Ovary (tissue), 3 donors: ENCODE data around the gene CCDC149.

Source experiments
- POLR2A ChIP-seq: fragments of 450-650 bp; IDR thresholded peaks from one replicate; pipeline ENCODE4 v1.6.1; 2017; ENCODE audit warnings: antibody characterized with exemption, mild to moderate bottlenecking, moderate library complexity
- TF ChIP-seq, protein P1 (sequence below), 3 donors: fragments of 450-650 bp in 2 of 3; fragments of 200-600 bp in 1 of 3; IDR thresholded peaks; one replicate each; pipeline versions ENCODE4 v1.5.1 to v1.8.0; 2016 to 2022; ENCODE audit warnings: antibody characterized with exemption in 3 of 3, mild to moderate bottlenecking in 1 of 3
- donor health status: DM: no; HTN: no; CAD: no.

DNA sequence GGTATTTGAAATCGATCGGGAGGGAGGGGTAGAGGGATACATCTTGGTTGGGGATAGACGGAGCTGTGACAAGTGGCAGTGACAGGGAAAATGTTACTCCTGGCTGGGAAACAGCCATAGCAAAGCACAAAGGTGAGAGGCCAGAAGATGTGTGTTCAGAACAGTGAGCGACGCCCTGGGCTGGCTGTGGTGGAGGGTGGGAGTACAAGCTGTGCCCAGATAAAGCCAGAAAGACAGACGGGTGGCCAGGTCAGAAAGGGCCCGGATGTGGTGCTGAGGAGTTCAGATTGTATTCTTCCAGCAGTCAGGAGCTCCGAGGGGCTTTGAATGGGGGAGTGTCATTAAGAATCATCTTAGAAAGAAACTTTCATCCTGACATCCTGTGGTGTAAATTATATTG, 27.9 kb downstream of the CCDC149 start:
- TF ChIP-seq POLR2A = no peak
- TF ChIP-seq, protein P1, sequence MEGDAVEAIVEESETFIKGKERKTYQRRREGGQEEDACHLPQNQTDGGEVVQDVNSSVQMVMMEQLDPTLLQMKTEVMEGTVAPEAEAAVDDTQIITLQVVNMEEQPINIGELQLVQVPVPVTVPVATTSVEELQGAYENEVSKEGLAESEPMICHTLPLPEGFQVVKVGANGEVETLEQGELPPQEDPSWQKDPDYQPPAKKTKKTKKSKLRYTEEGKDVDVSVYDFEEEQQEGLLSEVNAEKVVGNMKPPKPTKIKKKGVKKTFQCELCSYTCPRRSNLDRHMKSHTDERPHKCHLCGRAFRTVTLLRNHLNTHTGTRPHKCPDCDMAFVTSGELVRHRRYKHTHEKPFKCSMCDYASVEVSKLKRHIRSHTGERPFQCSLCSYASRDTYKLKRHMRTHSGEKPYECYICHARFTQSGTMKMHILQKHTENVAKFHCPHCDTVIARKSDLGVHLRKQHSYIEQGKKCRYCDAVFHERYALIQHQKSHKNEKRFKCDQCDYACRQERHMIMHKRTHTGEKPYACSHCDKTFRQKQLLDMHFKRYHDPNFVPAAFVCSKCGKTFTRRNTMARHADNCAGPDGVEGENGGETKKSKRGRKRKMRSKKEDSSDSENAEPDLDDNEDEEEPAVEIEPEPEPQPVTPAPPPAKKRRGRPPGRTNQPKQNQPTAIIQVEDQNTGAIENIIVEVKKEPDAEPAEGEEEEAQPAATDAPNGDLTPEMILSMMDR (IDR thresholded peaks at IDR 0.05) = no peak
